Medulla oblongata (tissue), 1 donor: ENCODE results near the gene PTPRF.
"Not testable (repeated sequence)": the region's sequence is repeated elsewhere in the genome, so short reads cannot be mapped to it uniquely, and the experiment has no call there.

Experiments used
- DNase-seq: peaks from one replicate; pipeline ENCODE4 v3.0.0-alpha.2; 2015; ENCODE audit errors: extremely low spot score

The PTPRF gene

DNA sequence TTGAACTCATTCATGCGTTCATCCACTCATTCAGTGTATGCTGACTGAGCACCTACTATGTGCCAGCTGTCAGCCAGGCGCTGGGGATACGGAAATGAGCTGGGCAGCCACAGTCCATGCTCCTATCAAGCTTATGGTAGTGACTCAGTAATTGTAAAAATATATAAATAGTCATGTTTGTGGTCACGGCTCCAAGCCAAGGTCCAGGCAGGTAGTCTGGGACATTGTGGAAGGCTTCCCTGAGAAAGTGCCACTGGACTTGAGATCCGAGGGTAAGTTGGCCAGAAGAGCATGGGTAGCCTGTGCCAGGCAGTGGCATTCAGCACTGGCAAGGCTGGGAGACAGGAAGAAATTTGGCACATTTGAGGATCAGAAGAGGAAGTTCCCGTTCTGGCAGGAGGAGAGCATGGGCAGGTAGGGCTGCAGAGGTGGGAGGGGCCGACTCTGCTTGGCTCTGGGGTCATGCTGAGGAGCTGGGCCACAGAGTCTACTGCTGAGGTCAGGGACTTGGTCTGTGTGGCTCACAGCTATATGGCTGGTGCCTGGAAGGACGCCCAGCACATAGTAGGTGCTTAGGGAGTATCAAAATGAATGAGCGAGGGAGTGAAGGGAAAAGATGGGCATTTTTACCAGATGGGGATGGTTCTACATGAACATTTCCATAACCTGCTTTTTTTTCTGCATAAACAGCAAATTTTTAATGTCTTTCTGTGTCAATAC is 6.9 kb downstream of the PTPRF start:
- DNase-seq, result no peak

DNA sequence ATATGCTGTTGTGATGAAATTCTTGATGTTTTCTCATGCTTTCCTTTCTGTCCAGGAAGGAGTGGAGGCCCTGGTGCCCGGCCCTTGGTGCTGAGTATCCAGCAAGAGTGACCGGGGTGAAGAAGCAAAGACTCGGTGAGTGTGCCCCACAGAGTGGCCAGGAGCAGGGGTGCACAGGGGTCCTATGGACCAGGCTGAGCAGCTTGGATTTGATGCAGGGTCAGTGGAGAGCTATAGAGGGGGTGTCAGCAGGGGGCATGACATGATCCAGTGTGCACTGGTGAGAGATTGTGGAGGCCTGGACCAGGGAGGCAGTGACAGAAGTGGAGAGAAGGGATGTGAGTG is 7.4 kb downstream of the PTPRF start:
- DNase-seq, result no peak

DNA sequence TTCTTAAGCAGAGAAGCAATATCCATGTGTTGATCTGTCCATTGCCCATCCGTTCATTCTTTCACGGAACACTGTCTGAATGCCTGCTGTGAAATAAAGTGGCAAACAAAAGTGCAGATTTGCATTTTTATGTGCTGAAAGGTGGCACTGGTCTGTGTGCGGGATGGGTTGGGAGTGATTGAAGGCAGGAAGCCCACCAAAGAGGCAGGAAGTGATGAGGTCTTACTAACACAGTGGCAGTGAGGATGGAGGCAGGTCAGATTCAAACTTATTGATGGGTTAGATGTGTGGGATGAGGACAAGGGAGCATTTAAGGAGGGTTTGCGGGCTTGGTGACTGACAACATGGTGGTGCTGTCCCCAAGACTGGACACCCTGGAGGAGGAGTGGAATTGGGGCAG is 8.3 kb downstream of the PTPRF start:
- DNase-seq, result no peak

DNA sequence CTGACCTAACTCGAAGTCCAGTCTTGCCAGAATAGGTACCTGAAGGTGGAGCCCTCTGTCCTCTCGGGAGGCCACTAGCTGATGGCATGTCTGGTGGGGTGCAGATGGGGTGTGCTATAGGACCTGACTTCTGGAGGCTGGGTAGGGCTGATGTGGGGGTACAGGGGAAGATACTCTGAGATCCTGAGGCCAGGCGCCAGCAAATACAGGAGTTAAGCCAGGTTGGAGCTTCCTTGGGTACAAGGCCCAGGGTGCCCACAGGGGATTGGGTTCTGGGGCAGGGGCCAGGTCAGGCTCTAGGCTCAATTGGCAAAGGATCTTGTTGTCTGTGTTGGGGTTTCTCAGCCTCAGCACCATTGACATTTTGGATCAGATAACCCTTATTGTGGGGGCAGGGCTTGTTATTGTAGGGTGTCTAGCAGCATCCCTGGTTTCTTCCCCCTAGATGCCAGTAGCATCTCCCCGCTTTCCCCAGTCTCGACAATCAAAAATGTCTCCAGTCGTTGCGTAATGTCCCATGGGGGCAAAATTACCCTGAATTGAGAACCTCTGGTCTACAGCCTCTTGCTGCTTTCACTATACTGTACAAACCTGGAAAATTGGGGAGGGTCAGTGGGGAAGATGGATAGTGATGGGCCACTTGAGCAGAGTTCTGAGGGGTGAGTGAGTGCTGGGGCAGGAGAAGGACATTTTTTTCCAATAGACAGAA is 9.2 kb downstream of the PTPRF start:
- DNase-seq, result no peak

DNA sequence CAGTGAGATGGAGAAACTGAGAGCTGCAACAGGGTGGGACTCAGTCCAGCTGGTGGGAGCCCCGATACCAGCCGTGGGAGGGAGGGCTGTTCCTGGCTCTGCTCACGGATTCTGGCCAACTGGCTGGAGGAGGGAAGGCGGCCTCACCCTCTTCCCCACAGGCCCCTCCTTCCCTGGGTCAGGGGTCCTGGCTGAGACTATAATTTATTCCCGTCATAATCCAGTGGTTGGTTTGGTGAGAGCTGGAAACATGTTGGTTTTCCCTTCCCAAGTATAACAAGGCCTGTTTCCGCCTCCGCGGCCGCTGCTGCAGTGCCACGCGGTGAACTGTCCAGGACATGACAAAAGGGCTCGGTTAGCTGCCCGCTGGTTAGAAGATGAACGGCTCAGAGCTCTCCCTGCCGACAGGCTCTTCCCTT is 10.0 kb downstream of the PTPRF start:
- DNase-seq, result peak; percentile 81

DNA sequence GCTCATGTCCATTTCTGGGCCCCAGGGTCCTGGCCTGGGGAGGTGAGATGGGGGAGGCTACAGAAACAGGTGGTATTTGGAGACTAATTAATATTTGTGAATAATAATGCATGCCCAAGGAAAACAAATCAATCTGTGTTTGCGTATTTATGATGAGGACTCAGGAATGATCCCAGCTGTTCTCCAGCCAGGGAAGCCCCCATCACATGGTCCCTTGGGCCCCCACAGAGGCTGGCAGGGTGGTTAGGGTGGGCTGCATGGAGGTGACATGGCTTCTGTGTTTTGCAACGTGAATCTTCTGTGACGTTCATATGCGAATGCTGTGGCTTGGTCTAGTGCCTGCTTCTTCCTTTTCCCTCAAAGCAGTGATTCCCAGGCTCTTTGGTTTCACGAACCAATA is 10.5 kb downstream of the PTPRF start:
- DNase-seq, result no peak

DNA sequence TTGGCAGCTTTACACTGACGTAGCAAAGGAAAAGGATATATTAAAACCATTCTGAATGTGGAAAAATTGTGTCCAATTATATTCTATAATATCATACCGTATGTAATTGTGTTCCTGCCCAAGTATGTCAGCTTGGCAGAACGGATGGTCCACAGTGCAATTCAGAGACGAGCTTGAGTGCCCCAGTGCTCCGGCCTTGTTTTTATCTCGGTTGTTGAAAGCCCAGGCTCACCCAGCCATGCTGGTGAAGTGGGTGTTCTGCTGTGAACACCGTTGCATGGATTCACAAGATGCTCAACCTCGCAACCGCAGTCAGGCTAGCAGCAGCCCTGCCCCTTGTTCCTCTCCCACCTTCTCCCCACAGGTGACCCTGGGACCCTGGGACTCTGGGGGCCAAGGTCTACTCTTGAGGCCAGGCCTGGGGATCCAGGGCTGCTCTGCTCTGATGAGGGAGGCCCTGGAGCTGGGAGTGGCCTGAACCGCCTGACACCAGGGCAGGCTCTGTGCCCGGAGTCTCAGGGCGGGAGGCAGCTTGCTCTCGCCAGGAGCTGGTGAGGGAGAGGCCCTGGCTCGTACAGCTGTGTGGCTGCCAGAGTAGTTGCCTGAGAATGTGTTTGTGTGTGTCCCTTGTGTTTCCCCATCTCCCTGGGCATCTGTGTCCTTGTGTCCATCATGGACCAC is 11.2 kb downstream of the PTPRF start:
- DNase-seq, result peak; percentile 96

DNA sequence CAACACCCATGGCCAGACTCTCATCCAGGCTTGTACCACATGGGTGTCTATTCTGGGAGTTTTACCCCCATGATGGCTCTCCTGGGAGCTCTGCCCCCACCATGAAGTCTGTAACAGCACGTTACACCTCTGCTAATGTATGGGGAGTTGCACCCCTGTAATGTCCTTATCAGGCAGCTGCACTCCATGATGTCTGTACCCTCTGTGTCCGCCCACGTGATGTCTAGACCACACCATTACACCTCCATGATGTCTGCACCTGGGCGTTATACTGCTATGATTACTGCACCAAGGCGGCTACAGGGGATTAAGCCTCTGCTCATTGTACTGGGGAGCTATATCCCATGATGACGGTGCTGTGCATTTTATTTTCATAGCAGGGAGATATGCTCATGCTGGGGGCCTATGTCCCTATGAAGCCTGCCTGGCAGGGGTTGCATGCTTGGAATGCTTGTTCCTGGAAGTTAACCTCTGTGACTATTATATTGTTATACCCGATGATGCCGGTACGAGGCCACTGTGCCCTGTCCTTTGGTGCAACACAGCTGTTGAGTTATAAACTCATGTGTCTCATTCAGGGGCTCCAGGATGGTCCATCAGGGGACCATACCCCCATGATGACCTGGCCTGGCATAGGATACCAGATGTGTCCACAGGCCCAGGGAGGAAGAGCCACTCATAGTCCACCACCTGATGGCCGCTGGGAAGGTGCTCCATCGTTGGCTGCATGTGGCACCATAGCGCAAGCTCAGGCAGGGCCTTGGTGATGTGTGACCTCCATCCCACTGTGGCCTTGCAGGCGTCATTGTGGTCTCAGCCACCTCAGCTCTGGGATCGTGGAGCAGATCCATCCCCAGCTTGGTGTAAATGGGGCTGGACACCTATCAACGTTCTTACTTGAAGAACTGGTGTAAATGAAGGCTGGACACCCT is 12.1 kb downstream of the PTPRF start:
- no peak for DNase-seq

DNA sequence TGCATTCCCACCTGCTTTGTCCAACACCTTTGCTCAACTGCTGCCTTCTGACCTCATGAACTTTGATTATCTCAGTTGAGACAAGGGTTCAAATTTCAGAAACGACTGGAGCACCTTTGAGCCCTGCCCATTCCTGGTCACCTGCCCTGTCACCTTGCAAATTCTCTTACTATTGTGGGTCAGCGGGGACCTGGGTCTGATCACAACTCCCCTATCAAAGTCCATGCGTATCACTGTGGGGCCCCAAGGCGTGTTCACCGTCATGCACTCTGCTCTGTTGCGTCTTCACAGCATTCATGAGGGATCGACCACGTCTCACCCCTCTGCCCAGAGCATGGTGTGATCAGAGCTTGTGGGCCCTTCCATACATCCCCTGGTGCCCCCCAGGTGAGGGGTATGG is 12.9 kb downstream of the PTPRF start:
- DNase-seq, result no peak

DNA sequence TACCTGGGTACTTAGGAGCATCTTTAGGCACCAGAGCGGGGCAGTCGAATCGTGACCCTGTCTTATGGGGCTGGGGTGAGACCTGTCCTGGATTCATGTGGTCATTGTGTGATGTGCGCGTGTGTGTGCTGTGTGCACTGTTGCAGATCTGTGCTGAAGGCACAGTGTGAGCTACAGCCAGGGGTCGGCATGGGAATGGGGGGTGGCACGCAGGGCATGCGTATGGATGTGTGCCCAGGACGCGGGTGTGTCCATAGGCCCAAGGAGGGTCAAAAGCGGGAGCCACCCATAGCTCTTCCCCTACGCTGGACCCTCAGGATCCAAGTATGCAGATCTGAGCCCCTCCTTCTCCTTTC is 14.6 kb downstream of the PTPRF start:
- no peak for DNase-seq

DNA sequence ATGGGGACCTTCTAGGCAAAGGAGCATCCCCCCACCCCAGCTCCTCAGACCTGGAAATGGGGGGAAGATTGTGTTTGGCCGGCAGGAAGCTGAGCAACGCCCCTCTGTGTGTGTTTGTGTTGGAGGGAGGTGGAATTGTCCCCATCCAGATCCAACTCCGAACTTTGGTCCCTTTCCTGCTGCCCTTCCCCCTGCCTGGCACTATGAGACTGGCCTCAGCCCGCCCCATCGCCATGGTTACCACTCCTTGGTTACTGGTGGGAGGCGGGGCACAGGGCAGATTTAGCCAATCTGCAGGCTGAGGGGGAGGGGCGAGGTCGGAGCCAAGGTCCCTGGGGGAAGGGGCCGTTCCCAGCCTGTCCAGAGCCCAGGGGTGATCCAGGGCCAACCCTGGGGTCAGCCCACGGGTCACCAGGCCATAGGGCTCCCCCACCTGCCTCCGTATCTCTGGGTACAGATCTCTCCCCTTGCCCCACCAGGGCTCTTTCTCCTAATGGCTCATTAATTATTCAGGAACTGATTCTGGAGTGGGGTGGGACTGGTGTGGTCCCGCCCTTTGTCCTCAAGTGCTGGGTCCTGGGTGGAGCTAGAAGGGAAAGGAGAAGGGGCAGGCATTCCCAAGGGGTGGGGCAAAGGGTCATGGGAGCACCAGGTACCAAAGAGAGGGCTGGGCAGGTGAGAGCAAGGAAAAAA is 15.2 kb downstream of the PTPRF start:
- DNase-seq, result peak; percentile 86

DNA sequence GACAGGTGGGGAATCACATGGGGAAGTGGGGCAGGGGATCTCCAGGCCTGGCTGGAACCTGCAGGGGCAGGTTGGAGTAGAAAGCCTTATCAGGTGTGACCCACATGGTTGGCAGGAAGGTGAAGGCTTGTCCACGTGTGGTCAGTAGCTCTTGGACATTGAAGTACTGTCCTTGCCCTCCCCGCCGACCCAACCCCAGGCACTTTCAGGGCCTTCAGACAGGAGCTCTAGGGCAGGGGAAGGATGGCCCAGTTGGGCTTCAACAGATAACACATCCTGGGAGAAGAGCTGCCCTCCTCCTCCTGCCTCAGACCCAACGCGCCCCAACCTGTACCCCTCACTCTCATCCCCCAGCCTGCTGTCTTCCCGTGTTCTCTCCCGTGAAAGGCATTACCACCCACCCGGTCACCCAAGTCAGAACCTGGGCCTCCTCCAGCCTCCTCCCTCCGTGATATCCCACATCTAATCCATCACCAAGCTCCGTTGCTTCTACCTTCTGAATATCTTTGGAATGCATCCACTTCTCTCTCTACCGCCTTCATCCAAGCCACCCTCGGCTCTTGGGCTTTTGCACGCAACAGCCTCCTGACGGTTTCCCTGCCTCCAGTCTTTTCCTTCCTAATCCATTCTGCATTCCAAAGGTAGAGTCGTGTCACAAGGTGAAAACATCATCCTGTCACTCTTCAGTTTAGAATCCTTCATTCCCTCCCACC is 15.9 kb downstream of the PTPRF start:
- DNase-seq, result no peak

DNA sequence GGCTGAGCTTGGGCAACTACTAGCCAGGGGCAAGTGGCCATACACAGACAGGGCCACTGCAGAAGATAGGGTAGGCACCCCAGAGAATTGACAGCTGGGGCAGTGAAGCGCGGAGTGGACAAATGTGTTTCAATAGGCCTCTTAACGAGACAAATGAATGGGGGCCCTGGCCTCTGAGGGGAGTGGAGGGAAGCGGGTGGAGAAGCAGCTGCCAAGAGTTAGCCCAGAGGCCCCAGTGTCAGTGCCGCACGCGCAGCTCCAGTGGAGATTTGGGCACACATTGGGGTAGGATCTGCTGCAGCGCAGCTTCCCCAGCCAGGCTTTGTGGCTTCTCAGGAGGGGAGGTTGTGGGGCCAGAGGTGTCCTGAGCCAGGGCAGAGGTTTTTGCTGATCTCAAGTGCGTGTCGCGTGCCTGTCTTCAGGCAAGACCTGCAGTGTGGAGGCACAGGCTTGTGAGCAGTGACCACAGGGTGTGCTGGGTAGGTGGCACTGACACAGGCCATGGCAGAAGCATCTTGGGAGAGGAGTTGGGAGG is 16.9 kb downstream of the PTPRF start:
- DNase-seq, result peak; percentile 75

DNA sequence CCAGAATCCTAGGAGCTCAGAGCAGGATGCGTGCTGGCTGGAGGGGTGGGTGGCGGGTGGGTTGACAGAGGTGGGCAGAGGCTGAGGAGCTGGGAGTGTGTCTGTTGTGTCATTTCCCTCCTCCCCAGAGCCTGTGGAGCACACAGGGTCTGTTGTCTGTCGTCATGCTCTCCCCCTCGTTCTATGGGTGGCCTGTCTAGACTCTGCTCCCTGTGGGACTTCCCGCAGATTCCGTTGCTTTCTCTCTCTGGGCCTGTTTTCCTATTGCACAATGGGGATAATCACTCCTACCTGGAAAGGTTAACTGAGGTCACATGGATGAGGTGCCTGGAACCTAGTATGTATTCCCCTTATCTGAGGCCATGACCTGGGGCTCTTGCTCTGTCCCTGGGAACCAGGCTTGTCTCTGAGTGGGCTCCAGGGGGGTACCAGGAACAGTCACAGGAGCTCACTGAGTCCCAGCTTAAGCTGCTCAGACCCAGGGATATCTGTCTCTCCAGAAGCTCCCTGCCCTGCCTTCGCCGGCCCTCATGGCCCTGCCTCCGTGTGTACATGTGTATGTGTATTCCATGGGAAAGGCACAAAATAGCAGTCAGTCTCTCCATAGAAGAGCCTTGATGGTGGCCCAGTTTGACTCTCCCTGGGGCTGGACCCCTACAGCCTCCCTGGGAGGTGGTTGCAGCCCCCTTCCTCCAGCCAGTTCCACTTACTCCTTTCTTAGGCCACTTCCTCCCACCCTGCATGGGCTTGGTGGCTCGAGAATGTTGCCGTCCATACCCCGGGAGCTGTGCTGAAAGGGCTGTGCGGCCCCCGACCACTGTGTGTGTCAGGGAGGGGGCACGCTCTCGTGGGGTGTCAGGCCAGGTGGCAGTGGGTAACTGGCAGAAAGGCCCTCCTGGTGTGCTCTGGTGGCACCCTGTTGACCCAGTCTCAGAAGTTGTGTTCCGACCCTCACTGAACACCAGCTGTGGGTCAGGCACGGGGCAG is 17.9 kb downstream of the PTPRF start:
- no peak for DNase-seq

DNA sequence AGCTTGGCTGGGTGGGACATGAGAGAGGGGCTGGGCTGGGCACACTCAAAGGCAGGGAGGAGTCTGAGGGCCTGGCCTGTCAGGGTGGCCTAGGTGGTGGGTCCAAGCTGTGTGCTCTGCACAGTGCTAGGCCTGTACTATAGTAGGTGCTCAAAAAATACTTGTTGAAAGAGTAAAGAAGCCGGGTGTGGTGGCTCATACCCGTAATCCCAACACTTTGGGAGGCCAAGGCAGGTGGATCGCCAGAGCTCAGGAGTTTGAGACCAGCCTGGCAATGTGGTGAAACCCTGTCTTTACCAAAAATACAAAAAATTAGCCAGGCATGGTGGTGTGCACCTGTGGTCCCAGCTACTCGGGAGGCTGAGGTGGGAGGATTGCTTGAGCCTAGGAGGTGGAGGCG is 18.7 kb downstream of the PTPRF start:
- not testable (repeated sequence) for DNase-seq

DNA sequence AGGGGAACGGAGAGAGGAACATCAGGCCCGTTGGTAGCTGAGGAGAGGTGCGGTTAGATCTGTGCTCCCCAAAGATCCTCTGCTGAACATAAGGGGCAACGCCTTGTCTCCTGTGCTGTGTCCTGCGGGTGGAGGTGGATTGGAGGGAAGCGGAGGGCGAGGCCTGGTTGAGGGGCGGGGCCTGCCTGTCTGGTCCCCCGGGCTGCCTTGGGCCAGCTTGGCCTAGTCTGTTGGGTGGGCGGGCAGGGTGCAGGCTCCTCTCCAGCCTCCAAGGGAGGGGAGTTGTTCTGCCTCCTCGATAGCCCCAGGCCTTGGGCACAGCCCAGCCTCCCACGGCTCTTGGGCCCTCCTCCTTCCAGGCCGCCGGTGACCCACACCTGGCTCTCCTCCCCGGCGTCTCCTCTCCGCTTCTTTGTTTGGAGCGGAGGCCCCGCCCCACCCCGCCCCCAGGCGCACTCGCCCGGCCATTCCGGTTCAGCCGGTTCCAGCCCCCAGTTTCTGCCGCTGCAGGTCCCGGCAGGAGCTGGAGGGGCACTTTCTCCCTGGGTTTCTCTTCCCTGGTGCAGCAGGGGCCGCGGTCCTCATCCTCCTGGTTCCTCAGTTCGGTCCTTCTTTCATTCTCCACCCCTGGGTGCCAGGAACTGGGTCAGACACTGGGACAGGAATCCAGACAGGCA is 19.4 kb downstream of the PTPRF start:
- DNase-seq, result no peak

DNA sequence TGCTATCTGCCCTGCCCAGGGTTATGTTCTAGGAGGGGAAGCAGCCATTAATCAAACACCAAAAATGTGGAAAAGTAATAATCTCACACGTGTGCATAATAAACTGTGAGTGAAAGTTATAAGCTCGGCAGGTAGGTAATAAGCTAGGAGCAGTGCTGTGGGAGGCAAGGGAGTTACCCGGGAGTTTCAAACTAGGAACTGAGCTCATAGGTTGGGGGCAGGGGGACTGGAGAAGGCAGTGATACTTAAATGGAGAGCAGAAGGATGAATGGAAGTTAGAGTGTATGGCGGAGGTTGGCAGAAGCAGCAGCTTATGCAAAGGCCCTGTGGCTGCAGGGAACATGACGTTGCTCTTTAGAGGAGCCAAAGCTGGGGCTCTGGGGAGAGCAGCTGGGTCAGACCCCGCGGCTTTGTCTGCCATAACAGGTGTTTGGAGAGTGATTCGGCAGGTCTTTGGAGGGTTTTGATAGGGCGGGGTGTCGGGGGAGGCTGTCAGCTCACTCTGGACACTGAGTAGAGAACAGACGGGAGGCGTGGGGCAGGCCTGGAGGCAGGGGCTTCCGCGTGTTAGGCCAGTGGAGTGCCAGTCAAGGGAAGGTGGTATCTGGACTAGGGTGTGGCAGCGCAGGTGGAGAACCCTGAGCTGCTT is 20.0 kb downstream of the PTPRF start:
- DNase-seq, result no peak

DNA sequence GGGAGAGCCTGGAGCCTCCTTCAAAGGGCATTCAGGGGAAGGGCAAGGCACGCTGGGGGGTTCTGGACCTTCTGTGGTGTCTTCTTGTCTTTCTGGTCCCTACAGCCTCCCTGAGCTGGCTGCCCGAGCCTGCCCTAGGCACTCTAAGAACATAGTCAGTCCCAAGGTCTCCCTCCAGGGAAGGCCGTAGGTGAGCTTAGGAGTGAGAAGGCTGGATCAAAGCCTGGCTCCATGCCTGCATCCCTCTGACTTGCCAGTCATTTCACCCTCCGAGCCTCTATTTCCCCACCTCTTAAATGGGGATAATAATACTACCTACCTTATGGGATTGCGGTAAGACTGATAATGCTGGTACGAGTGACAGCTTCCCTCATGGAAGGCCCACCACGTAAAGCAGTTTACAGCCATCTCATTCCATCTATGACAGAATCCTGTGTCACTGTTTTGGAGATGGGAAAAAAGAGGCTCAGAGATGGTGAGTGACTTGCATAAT is 20.8 kb downstream of the PTPRF start:
- no peak for DNase-seq
